GM12891 (cell line): Measurements from ENCODE around the gene SPON1.

Source experiments
- DNase-seq: peaks from one replicate; pipeline ENCODE4 v3.0.0; 2011; ENCODE audit warnings: low spot score; ENCODE audit not compliant: insufficient read length
- FAIRE-seq: peaks from 2 replicates; lab custom pipeline; 2011; peaks lifted over from hg19 to GRCh38; lab: Jason Lieb, UNC
- PAX5 ChIP-seq: IDR thresholded peaks from 2 replicates; pipeline ENCODE4 v1.6.1; 2011; ENCODE audit warnings: low read length, moderate library complexity, mild to moderate bottlenecking; ENCODE audit not compliant: insufficient read depth, severe bottlenecking
- POLR2A ChIP-seq: IDR thresholded peaks from 2 replicates; pipeline ENCODE4 v1.6.1; 2011; ENCODE audit warnings: low read depth, low read length, control low read depth
- POLR2AphosphoS5 ChIP-seq: IDR thresholded peaks from 2 replicates; pipeline ENCODE4 v1.6.1; 2011; ENCODE audit warnings: low read depth, low read length, control low read depth
- POU2F2 ChIP-seq: IDR thresholded peaks from 2 replicates; pipeline ENCODE4 v1.6.1; 2011; ENCODE audit warnings: low read depth, mild to moderate bottlenecking, control low read depth, low read length, moderate library complexity
- SPI1 ChIP-seq: IDR thresholded peaks from 2 replicates; pipeline ENCODE4 v1.6.1; 2011; ENCODE audit warnings: low read depth, low read length, control low read depth
- TAF1 ChIP-seq: IDR thresholded peaks from 2 replicates; pipeline ENCODE4 v1.6.1; 2011; ENCODE audit warnings: low read depth, low read length, control low read depth

The SPON1 gene

GRCh38 chr11:14308897-14309387 is 346.4 kb downstream of the SPON1 start:
- no peak for DNase-seq
- peak; percentile 5 for FAIRE-seq
- TF ChIP-seq POLR2AphosphoS5 (no peak), SPI1 (peak; percentile 88)

- DNase-seq (no peak), FAIRE-seq (no peak)
- TF ChIP-seq POLR2AphosphoS5, result no peak
- no peak for TF ChIP-seq TAF1
- TF ChIP-seq PAX5, result no peak
- no peak for TF ChIP-seq SPI1
- TF ChIP-seq POLR2A, result no peak
- no peak for TF ChIP-seq POU2F2
These were observed 347.1 kb downstream of the SPON1 start for GRCh38 chr11:14309425-14310192.

- DNase-seq, result no peak
- TF ChIP-seq TAF1, result no peak
- no peak for TF ChIP-seq PAX5
- no peak for TF ChIP-seq POLR2A
- no peak for TF ChIP-seq POLR2AphosphoS5
- TF ChIP-seq POU2F2, result no peak
- no peak for TF ChIP-seq SPI1
- FAIRE-seq, result peak; percentile 51
These were observed 348.2 kb downstream of the SPON1 start for GRCh38 chr11:14310679-14311078.

GRCh38 chr11:14312736-14313438 is 350.4 kb downstream of the SPON1 start:
- FAIRE-seq, result no peak
- DNase-seq, result no peak
- TF ChIP-seq POLR2A (no peak), SPI1 (no peak), POLR2AphosphoS5 (no peak), TAF1 (no peak), POU2F2 (no peak), PAX5 (no peak)

- TF ChIP-seq SPI1 (no peak), PAX5 (no peak), POLR2AphosphoS5 (no peak), POU2F2 (no peak), POLR2A (no peak), TAF1 (no peak)
- DNase-seq (no peak), FAIRE-seq (no peak)
These were observed 351.6 kb downstream of the SPON1 start for GRCh38 chr11:14314127-14314526.

GRCh38 chr11:14315130-14315529 is 352.6 kb downstream of the SPON1 start:
- no peak for DNase-seq
- peak; percentile 40 for FAIRE-seq
- no peak for TF ChIP-seq SPI1
- TF ChIP-seq PAX5, result no peak
- no peak for TF ChIP-seq POU2F2
- no peak for TF ChIP-seq POLR2AphosphoS5
- TF ChIP-seq POLR2A, result no peak
- no peak for TF ChIP-seq TAF1
